Right atrium auricular region (tissue), 2 donors: ENCODE measurements around the gene HYAL2. TPM values are rescaled to one million over a fixed set of nuclear protein-coding genes. Genes with fewer than 3 reads are reported as not detected.
A peak's percentile ranks its signal among the peaks of the same experiment; 100 is the strongest.

Source experiments
- DNase-seq: peaks from one replicate; pipeline ENCODE4 v3.0.0-alpha.2; 2019; ENCODE audit warnings: low spot score
- H3K27ac ChIP-seq, 2 donors: fragments of 200-600 bp; sonication (generic); 1 replicate in 1 of 2; 2 replicates in 1 of 2; pipeline ENCODE4 v1.5.1; 2016 to 2019
- H3K27me3 ChIP-seq, 2 donors: fragments of 200-600 bp; sonication (generic); one replicate each; pipeline versions ENCODE4 v1.5.1 to v1.6.0; 2017 to 2019
- H3K36me3 ChIP-seq: fragments of 200-600 bp; sonication (generic); one replicate; pipeline ENCODE4 v1.5.1; 2016
- H3K4me1 ChIP-seq, 2 donors: fragments of 200-600 bp; sonication (generic); one replicate each; pipeline versions ENCODE4 v1.5.1 to v1.6.0; 2017 to 2019
- H3K4me3 ChIP-seq, 2 donors: fragments of 200-600 bp; sonication (generic); 1 replicate in 1 of 2; 2 replicates in 1 of 2; pipeline ENCODE4 v1.5.1; 2017 to 2019; ENCODE audit warnings: mild to moderate bottlenecking in 1 of 2, moderate library complexity in 1 of 2
- H3K9me3 ChIP-seq, 2 donors: fragments of 200-600 bp; sonication (generic); one replicate each; pipeline ENCODE4 v1.5.1; 2019
- CTCF ChIP-seq, 2 donors: fragments of 200-600 bp; sonication (generic); IDR thresholded peaks; one replicate each; pipeline ENCODE4 v1.5.1; 2019; ENCODE audit warnings: antibody characterized with exemption in 2 of 2
- total RNA-seq, 2 donors: library from RNA; depleted of rRNA; stranded (reverse); fragments of >200 nt; gene quantifications; one replicate each; pipeline ENCODE4 v1.1.0, GENCODE V29; 2016

The HYAL2 gene
- total RNA-seq, 2 donors from 2014 or later: 129 to 198 TPM

- Histone ChIP-seq H3K27me3 (no peaks in the 10 kb centered on the region), H3K4me1 (peaks cover 0 to 71% of the 10 kb centered on the region in 2 donors), H3K27ac (peak overlapping the region; percentile 93), H3K9me3 (no peaks in the 10 kb centered on the region), H3K36me3 (peaks cover 18% of the 10 kb centered on the region), H3K4me3 (no peak overlapping the region)
- TF ChIP-seq CTCF (IDR thresholded peaks at IDR 0.05): no peak
- DNase-seq: no peak
Observed at GRCh38 chr3:50325113-50325480, 2.6 kb upstream of the HYAL2 start.

GRCh38 chr3:50324351-50325112 is 2.0 kb upstream of the HYAL2 start:
- peak; percentile 76 for DNase-seq
- Histone ChIP-seq H3K9me3 (no peaks in the 10 kb centered on the region), H3K36me3 (peaks cover 13% of the 10 kb centered on the region), H3K27me3 (no peaks in the 10 kb centered on the region), H3K4me3 (no peak overlapping the region), H3K4me1 (peaks cover 0 to 77% of the 10 kb centered on the region in 2 donors), H3K27ac (peak overlapping the region; percentile 93)
- TF ChIP-seq CTCF (IDR thresholded peaks at IDR 0.05): peak; percentile 80 to 91

GRCh38 chr3:50323614-50324199 is 1.2 kb upstream of the HYAL2 start:
- Histone ChIP-seq H3K9me3 (no peaks in the 10 kb centered on the region), H3K36me3 (peaks cover 13% of the 10 kb centered on the region), H3K27me3 (no peaks in the 10 kb centered on the region), H3K27ac (peak overlapping the region; percentile 93), H3K4me1 (peaks cover 0 to 80% of the 10 kb centered on the region in 2 donors), H3K4me3 (no peak overlapping the region)
- DNase-seq: peak; percentile 75
- TF ChIP-seq CTCF (IDR thresholded peaks at IDR 0.05): no peak

GRCh38 chr3:50323092-50323600 is 601 bp upstream of the HYAL2 start:
- no peaks in the 10 kb centered on the region for H3K27me3 ChIP-seq
- H3K27ac ChIP-seq: peak overlapping the region; percentile 93
- no peak for TF ChIP-seq CTCF (IDR thresholded peaks at IDR 0.05)
- peaks cover 0 to 80% of the 10 kb centered on the region in 2 donors for H3K4me1 ChIP-seq
- peaks cover 18% of the 10 kb centered on the region for H3K36me3 ChIP-seq
- no peak for DNase-seq
- H3K9me3 ChIP-seq: no peaks in the 10 kb centered on the region
- peak overlapping the region; percentile 52 to 70 for H3K4me3 ChIP-seq

- peak overlapping the region; percentile 52 to 70 for H3K4me3 ChIP-seq
- TF ChIP-seq CTCF (IDR thresholded peaks at IDR 0.05): no peak
- H3K27me3 ChIP-seq: no peaks in the 10 kb centered on the region
- peaks cover 0 to 83% of the 10 kb centered on the region in 2 donors for H3K4me1 ChIP-seq
- no peak for DNase-seq
- no peaks in the 10 kb centered on the region for H3K9me3 ChIP-seq
- peaks cover 28% of the 10 kb centered on the region for H3K36me3 ChIP-seq
- peak overlapping the region; percentile 93 for H3K27ac ChIP-seq
Observed at GRCh38 chr3:50322115-50322385, 495 bp downstream of the HYAL2 start.
